GM19468 (cell line): Measurements from ENCODE around the gene DNAH6.

ENCODE experiments used
- ATAC-seq: cut with Tn5 transposase; IDR thresholded peaks from one replicate; pipeline ENCODE4 v1.9.1; 2021; ENCODE audit warnings: mild to moderate bottlenecking, moderate library complexity, moderate number of reproducible peaks; ENCODE audit not compliant: unreplicated experiment; ENCODE audit errors: extremely low read depth

DNAH6 gene

DNA sequence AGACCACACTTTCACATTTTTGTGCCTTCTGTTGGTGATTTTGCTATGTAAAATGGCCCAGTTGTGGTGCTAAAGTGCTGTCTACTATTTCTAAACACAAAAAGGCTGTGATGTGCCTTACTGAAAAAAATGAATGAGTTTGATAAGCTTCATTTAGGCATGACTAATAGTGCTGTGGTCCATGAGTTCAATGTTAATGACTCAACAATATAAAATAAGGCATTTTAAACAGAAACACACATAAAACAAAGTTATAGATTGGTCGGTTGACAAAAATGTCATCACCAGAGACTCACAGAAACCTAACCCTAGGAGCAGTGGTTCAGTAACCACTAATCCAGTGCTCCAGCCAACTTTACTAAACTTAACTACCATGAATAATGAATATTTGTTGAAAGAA lies 160.0 kb downstream of the DNAH6 start:
- no peak for ATAC-seq

DNA sequence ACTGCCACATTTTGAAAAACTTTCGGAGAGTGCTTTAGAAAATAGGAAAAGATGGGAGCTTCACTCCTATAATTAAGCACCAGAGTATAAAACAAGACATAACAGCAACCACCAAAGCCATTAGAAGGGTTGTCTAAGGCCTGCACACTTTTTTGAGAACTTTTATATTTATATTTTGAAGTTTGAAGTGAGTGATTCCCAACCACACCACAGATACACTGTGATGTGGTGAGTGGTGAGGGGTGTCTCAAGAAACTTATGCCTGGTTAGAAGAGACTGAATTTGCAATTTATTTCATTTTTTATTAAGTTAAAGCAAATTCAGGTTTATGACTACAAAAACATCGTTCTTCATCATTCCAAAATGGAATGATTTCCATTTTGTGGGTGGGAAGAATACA lies 161.9 kb downstream of the DNAH6 start:
- ATAC-seq: no peak

DNA sequence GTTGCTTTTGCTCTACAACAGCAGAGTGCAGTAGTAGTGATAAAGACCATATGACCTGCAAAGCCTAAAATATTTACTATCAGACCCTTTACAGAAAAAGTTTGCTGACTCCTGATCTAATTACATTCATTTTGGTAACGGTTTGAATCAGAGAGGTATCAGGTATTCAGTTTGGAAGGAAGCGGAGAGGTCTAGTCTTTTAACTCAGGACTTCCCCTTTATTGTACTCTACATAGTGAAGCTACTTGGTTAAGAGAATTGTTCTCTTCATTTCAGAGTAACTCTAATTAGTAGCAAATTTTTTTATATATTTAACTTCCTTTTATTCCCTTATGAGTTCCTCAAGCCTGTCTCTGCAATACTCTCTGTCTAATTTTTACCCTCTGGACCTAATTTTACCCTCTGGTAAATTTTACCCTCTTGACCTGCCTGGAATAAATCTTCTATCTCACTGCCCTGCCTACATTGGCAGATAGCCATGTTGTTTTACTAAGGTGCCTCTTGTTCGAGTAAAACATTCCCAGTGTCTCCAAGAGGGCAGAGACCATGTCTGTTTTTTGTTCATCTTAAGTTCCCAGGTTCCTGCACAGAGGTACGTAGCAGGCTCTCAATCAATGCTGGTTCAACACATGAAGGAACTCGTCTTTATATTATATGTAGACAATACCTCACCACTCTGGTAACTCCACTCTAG lies 170.6 kb downstream of the DNAH6 start:
- no peak for ATAC-seq

DNA sequence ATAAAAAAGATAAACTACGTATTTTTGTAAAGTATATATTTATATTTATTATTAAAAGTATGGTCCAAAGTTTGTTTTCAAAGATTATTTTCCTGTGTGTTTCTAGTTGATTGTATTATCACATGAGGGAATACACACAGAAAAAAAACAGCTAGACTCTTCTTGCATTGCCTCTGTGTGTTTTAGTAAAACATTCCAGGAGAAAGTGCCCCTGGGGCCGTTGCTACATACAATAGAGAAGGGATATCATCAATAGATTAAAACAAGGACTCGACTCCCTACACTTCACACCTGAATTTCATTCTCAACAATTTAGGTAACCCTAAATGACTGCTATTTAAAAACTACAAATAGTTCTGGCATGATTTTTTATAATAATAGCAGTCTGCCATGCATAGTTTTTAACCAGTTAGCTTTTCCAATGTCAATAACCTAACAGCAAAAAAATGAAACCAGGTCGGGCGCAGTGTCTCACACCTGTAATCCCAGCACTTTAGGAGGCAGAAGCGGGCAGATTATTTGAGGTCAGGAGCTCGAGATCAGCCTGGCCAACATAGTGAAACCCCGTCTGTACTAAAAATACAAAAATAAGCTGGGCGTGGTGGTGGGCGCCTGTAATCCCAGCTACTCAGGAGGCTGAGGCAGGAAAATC lies 171.3 kb downstream of the DNAH6 start:
- ATAC-seq: no peak

DNA sequence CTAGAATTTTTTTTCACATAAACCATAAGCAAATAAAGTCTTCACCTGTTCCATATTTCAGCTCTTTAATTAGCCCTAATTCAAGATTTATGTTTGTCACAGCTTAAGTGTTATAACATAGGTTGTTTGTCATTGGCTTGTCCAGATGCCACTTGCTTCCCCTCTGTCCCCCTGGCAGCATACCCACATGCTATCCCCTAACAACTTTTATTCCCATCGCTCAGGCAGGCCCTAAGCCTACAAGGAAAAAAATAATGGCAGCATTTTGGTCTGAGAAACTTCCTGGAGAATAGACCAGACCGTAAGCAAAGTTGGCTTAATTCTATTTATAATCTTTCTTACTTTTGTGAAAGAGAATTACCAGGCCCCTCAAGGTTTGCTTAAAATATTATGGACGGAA lies 173.9 kb downstream of the DNAH6 start:
- no peak for ATAC-seq

DNA sequence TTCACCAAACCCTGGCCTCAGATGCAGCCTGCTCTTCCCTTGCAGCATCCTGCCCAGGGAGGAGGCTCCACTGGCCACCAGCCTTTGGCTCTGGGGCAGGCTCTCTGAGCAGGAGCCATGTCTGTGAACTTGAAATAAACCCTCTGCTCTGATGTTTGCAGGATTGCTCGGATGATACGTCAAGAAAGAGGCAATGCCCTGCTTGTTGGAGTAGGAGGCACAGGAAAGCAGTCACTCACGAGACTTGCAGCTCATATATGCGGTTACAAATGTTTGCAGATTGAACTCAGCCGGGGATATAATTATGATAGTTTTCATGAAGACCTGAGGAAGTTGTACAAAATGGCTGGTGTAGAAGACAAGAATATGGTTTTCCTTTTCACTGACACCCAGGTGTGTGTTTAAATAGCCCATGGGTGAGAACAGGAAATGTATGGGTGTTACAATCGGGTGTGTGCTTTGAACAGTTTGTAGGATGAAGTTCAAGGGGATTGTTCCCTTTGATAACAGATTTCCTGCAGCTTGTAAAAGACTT lies 177.9 kb downstream of the DNAH6 start:
- ATAC-seq: no peak

DNA sequence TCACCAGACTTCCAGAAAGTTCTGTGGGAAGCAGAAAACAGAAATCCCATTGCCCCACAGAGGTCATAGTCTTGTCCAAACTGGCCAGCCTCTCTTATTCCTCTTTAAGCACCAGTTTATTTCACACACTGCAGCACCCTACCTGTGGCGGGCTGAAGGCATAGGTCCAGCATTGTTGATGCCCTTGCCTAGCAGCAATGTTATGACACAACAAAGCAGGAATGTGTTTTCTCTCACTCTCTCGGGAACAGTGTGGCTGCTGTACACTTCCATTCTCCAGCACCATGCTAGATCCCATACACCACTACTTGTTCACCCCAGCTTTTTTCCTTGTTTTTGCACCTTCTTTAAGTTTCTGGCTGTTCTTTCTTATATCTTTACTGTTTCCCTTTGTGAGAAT lies 181.6 kb downstream of the DNAH6 start:
- ATAC-seq: no peak

DNA sequence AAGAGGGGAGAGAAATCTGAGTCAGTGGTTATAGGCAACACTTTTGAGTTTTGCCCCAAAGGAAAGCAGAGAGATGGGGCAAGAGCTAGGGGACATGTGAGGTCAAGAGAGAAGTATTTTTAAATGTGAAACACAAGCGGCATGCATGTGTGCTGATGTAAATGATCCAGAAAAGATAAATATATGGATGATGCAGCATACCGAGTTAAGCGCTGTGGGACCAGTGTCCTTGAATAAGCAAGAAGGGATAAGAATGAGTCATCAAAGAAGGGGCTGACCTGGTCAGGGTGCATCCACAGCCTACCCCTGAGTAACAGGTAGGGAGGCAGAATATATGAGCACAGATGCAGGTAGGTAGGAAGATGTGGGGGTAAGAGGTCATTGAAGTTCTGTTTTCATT lies 183.7 kb downstream of the DNAH6 start:
- ATAC-seq: no peak

DNA sequence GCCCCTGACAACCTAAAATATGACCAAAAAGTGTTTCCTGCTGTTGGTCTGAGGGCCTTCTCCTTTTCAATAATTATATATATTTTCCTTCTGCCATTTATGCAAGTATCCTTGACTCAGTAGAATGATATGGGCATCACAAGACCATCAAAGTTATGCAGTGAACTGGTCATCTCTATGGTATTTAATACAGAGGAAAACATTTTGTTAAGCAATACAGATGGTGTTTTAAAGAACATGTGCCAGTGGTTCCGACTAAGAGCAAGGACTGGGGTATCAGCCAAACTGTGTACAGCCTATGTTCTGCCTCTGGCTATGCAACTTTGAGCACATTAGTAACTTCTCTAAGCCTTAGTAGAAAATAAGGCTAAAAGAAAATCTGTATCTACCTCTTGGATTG lies 185.6 kb downstream of the DNAH6 start:
- no peak for ATAC-seq

DNA sequence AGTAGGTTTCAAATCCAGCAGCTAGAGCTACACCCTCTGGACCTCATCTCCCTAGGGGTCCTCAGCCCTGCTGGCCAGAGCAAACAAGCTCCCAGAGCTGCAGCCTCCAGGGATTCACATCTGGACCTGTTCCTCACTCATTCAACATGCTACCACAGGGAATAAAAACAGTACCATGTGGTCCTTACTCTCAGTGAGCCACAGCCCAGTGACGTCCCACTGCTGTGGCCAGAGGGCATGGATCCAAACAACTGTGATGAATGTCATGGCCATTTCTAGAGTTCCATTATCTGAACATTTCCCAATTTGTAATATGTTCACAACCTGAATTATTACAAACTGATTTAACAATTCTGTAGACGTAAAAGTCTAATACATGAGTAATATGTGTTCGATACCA lies 186.6 kb downstream of the DNAH6 start:
- no peak for ATAC-seq

DNA sequence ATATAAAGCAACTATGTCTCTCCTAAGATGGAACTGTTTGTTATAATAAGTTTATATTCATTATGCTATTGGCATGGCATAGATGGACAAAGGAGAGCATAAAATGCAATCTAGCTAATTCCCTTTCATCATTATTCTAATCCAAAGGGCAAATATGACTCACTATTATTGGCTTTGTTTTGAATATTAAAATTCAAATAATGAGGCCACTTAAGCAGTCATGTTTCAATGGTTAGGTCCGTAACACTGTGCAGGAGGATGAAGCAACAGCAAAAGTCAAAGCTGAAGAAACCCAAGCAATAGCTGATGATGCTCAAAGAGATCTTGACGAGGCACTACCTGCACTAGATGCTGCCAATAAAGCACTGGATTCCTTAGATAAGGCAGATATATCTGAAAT lies 187.5 kb downstream of the DNAH6 start:
- ATAC-seq: no peak

DNA sequence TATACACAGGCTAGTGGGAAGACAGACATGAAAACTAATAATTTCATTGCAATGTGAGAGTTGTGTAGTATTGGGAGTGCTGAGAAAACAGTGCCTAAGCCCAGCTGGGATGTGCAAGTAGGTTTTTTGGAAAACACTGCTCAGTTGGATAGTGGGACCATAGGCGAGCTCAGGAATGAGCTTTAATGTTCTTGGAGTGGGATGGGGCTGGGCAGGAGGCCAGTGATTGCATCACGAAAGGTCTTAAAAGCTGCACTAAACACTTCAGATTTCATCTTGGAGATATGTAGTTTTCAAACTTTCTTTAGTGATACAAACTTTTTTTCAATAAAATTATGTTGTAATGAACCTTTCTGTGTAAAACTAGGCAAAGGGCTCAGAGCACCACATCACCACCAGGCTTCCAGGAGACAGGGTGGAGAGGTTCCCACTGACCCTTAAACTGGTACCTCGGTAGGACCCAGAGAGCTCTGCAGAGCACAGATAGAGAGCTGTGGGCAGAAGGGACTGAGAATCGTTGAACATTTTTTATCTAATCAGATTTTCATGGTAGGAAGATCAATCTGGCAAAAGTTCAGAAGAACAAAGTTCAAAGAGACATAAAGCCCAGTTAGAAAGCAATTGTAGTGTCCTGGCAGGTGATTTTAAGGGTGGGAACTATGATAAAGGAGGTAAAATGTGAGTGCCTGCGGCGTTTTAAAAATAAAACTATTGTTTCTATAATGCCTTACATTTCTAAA lies 188.4 kb downstream of the DNAH6 start:
- ATAC-seq: no peak

DNA sequence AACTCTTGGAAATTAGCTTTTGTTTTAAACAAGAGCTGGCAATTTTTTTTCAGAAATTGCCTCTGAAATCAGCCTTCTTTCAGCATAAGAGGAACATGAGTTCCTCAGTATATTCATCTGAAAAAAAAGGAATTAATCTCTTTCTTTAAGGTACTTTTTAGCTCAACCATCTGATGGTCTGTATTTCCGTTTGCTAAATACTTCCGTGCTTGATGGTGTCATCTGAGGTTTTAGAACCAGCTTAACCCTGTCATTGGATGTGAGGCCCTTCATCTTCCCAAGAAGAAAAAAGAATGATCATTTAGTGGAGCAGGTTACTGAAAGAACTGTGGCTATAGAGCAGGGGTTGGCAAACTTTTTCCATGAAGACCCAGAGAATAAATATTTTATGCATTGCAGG lies 189.6 kb downstream of the DNAH6 start:
- no peak for ATAC-seq

DNA sequence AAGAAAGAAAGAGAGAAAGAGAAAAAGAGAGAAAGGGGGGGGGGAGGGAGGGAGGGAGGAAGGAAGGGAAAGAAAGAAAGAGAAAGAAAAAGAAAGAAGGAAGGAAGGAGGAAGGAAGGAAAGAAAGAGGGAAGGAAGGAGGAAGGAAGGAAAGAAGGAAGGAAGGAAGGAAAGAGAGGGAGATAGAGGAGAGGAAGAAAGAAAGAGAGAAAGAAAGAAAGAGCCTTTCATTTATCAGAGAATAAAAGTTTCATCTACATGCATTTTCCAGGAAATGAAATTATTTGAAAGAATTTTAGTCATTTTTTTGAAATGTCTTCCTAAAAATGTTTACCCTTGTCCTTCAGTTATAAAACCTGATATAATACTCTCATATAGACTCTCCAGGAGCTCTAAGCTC lies 192.1 kb downstream of the DNAH6 start:
- no peak for ATAC-seq

DNA sequence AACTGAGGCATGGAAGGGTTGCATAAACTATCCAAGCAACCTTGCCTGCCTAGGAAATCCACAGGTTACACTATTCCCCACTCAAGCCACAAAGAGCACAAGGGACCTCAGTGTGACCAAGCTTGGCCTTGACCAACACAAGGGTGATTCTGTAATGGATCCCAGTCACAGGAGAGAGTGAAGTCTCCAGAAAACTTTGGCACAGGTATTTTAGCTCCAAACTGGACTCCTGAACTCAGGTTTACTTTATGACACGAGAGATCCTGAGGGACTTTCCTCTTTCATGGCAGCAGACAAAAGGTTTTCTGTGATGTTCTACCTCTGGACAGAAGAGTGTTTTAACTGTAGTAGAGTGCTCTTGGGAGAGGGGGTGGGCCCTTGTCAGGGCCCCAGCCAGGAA lies 195.4 kb downstream of the DNAH6 start:
- ATAC-seq: no peak

DNA sequence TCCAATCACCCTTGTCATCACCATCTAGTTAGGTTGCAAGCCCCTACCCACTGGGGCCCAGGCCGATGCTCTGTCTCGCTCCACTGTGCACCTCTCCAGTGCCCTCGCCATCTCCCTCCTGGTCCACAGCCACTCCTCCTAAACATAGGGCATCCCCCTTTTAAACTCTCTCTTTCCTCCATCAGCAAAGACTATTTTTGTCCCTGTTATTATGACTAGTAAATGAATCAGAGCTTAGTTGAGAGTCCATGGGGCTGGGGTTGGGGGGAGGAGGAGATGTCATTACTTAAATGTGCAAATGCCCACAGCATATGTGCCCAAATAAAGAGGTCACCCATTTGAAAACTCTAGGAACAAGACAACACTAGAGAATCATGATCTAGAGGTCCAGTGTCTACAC lies 197.1 kb downstream of the DNAH6 start:
- ATAC-seq: no peak

DNA sequence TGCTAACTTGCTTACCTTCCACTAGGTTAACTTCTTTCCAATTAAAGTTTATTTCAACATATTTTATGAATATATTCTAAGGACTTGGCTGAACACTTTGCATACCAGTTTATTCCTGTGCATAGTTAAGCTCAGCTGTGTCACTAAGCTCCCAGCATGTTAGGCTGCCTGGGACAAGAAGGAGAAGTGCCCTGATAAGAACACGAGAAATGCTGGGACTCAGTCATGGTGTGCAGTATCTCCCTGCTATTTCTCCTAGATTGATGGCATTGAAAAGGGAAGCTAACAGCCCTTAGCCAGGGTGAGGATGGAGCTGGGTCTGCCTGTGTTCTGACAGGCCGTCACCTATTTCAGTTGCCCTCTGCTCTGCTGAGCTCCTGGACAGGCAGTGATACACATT lies 200.3 kb downstream of the DNAH6 start:
- ATAC-seq: no peak

DNA sequence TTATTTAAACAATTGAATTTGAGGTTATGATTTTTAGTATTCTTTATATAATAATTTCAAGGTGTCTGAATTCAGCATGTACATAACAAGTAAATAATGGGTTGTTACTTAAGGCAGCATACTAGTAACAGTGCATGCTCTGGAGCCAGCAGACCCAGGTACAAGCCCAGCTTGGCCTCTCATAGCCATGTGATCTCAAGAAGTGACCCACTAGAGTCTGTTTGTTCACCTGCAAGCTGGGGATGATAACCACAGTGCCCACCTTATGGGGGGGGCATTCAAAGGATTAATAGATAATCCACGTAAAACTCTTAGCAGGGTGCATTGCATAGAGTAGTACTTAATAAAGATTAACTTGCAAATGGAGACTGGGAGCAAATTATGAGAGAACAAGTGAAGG lies 201.0 kb downstream of the DNAH6 start:
- ATAC-seq: no peak

DNA sequence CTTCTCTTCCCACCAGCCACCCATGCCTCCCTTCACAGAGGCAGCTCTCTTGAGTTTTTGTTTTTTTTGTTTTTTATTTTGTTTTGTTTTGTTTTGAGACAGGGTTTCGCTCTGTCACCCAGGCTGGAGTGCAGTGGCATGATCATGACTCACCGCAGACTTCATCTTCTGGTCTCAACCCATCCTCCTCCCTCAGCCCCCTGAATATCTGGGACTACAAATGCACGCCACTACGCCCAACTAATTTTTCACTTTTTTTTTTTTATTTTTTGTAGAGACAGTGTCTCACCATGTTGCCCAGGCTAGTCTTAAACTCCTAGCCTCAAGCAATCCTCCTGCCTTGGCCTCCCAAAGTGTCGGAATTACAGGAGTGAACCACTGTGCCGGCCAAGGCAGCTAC lies 203.1 kb downstream of the DNAH6 start:
- ATAC-seq: no peak

DNA sequence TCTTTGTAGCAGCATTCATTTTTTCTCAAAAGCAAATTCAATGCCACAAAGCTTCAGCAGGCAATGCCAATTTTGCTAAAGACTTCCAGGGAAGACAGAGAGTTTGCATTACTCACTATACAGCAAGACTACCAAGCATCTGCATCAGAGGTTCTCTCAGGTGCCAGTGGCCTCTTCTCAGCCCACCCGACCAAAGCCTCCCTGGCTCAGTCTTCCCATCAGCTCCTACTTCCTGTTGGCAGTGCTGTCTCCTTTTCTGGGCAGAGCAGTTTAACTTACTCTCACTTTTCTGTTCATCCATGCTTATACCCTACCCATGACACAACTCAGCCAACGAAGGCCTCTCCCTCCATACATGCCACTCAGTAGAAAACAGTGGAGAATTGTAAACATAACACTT lies 207.5 kb downstream of the DNAH6 start:
- no peak for ATAC-seq

DNA sequence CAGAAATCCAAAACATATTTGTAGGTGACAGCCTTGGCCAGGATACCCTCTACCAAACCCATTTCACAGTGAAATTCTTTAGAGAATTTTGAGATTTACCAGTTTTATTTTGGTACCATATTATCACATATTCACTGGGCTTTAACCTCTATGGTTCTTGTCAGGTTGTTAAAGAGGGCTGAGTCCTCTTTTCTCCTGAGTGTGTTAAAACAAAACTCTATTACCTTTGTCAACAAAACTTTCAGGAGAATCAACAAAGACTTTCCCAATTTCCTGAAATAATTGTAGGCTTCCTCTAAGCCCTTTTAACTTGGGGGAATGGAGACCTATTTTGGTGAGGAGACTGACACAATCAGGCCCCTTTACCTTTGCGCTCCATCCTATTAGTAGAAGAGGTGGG lies 209.4 kb downstream of the DNAH6 start:
- ATAC-seq: no peak
